Renal cortex interstitium (tissue), 11 donors: ENCODE measurements around the gene RPS15A. TPM values are rescaled to one million over a fixed set of nuclear protein-coding genes. Genes with fewer than 3 reads are reported as not detected.
"Not testable (repeated sequence)": the region's sequence is repeated elsewhere in the genome, so short reads cannot be mapped to it uniquely, and the experiment has no call there.

ENCODE experiments used
- DNase-seq, 11 donors: peaks; one replicate each; pipeline ENCODE4 v3.0.0-alpha.2; 2013; ENCODE audit warnings: low read depth in 9 of 11, low spot score in 4 of 11; ENCODE audit errors: extremely low read depth in 1 of 11
- polyA plus RNA-seq, 3 donors: library from polyadenylated mRNA; unstranded; fragments of 120-200 nt; gene quantifications; one replicate each; pipeline ENCODE4 v1.2.1, GENCODE V29; 2013; ENCODE audit not compliant: insufficient read length in 3 of 3

Gene RPS15A
- polyA plus RNA-seq, 3 donors: 1,826 to 2,462 (median 2,428) TPM

- not testable (repeated sequence) for DNase-seq
These were observed 9.6 kb downstream of the RPS15A start for GRCh38 chr16:18780460-18781026.

GRCh38 chr16:18777664-18778063 is 12.5 kb downstream of the RPS15A start:
- DNase-seq: not testable (repeated sequence)

- not testable (repeated sequence) for DNase-seq
These were observed 13.8 kb downstream of the RPS15A start for GRCh38 chr16:18776334-18776733.

GRCh38 chr16:18774651-18775050 is 15.5 kb downstream of the RPS15A start:
- not testable (repeated sequence) for DNase-seq

GRCh38 chr16:18772171-18772570 is 18.0 kb downstream of the RPS15A start:
- not testable (repeated sequence) for DNase-seq

GRCh38 chr16:18770336-18770962 is 19.7 kb downstream of the RPS15A start:
- not testable (repeated sequence) for DNase-seq

- DNase-seq: not testable (repeated sequence)
These were observed 22.9 kb downstream of the RPS15A start for GRCh38 chr16:18767217-18767616.

GRCh38 chr16:18762713-18763112 is 27.4 kb downstream of the RPS15A start:
- not testable (repeated sequence) for DNase-seq

GRCh38 chr16:18759598-18760520 is 30.3 kb downstream of the RPS15A start:
- DNase-seq: not testable (repeated sequence)

- not testable (repeated sequence) for DNase-seq
These were observed 32.0 kb downstream of the RPS15A start for GRCh38 chr16:18757960-18758660.

- not testable (repeated sequence) for DNase-seq
These were observed 33.5 kb downstream of the RPS15A start for GRCh38 chr16:18756639-18757038.

GRCh38 chr16:18742870-18743269 is 47.3 kb downstream of the RPS15A start:
- DNase-seq: not testable (repeated sequence)

- DNase-seq: not testable (repeated sequence)
These were observed 50.1 kb downstream of the RPS15A start for GRCh38 chr16:18740027-18740426.

GRCh38 chr16:18738768-18739167 is 51.4 kb downstream of the RPS15A start:
- DNase-seq: not testable (repeated sequence)

- DNase-seq: not testable (repeated sequence)
These were observed 55.9 kb downstream of the RPS15A start for GRCh38 chr16:18734279-18734678.
